Esophagus muscularis mucosa (tissue), 4 donors: Measurements from ENCODE around the gene SOWAHA. TPM values are rescaled to one million over a fixed set of nuclear protein-coding genes. Genes with fewer than 3 reads are reported as not detected.
A peak's percentile ranks its signal among the peaks of the same experiment; 100 is the strongest.

Experiments used
- DNase-seq: peaks from one replicate; pipeline ENCODE4 v3.0.0-alpha.2; 2017; ENCODE audit errors: extremely low spot score
- H3K27ac ChIP-seq, 4 donors: fragments of 200-600 bp; sonication (generic); replicated peaks in 1 of 4; 1 replicate in 3 of 4; 2 replicates in 1 of 4; pipeline ENCODE4 v1.5.1; 2016 to 2019; ENCODE audit warnings: mild to moderate bottlenecking in 1 of 4
- H3K27me3 ChIP-seq, 4 donors: fragments of 200-600 bp; sonication (generic); one replicate each; pipeline versions ENCODE4 v1.5.1 to v1.6.0; 2016 to 2019
- H3K36me3 ChIP-seq, 4 donors: fragments of 200-600 bp; sonication (generic); one replicate each; pipeline ENCODE4 v1.5.1; 2016 to 2019
- H3K4me1 ChIP-seq, 4 donors: fragments of 200-600 bp; sonication (generic); one replicate each; pipeline ENCODE4 v1.5.1; 2016 to 2019
- H3K4me3 ChIP-seq, 4 donors: fragments of 200-600 bp; sonication (generic); 1 replicate in 2 of 4; 2 replicates in 2 of 4; pipeline ENCODE4 v1.5.1; 2016 to 2019; ENCODE audit warnings: mild to moderate bottlenecking in 4 of 4, moderate library complexity in 1 of 4
- H3K9me3 ChIP-seq, 4 donors: fragments of 200-600 bp; sonication (generic); 1 replicate in 3 of 4; 2 replicates in 1 of 4; pipeline ENCODE4 v1.5.1; 2016 to 2019
- CTCF ChIP-seq, 3 experiments: fragments of 200-600 bp in 2 of 3; fragments of 450-650 bp in 1 of 3; sonication (generic) in 2 of 3; IDR thresholded peaks; one replicate each; pipeline ENCODE4 v1.5.1; 2017 to 2019; ENCODE audit warnings: antibody characterized with exemption in 3 of 3, mild to moderate bottlenecking in 2 of 3, moderate library complexity in 1 of 3
- EP300 ChIP-seq: sonication (generic); formaldehyde crosslinking; IDR thresholded peaks from one replicate; pipeline ENCODE4 v1.6.1; 2017; ENCODE audit warnings: antibody characterized with exemption
- POLR2A ChIP-seq: fragments of 450-650 bp; IDR thresholded peaks from one replicate; pipeline ENCODE4 v1.6.1; 2017; ENCODE audit warnings: antibody characterized with exemption, moderate library complexity, mild to moderate bottlenecking, low read depth
- POLR2AphosphoS5 ChIP-seq, 2 donors: sonication (generic); formaldehyde crosslinking; IDR thresholded peaks; one replicate each; pipeline ENCODE4 v1.6.1; 2017; ENCODE audit warnings: antibody characterized with exemption in 2 of 2
- WGBS: methylation state at CpG from one replicate; pipeline ENCODE4 v1.1.5; 2018; 5-methylcytosine and 5-hydroxymethylcytosine counted together
- intact Hi-C: fragments of 100-400 bp; cut with DNase I; formaldehyde crosslinking; loops from one replicate; pipeline ENCODE4 v1.15.1; 2023
- total RNA-seq, 4 donors: library from RNA; depleted of rRNA; stranded (reverse); fragments of >200 nt; gene quantifications; one replicate each; pipeline versions ENCODE4 v1.1.0 to v1.2.1, GENCODE V29; 2016

SOWAHA gene
- under 1 TPM; 0.06 to 0.83 (median 0.15) TPM for total RNA-seq

- intact Hi-C loops, result loop anchor here (10.0 kb wide), 1 partner anchor 58 kb away; no protein-coding TSS in a partner anchor
- WGBS, result 5% methylated on average over 32 of the region's 68 CpGs
- Histone ChIP-seq H3K27ac (no peak within 1 kb of the TSS), H3K27me3 (peaks cover 0 to 55% (median 33%) of the 10 kb centered on the region in 4 donors), H3K4me3 (peak within 1 kb of the TSS; percentile 47 to 55 (median 48)), H3K4me1 (peaks cover 14 to 26% (median 22%) of the 10 kb centered on the region in 4 donors), H3K36me3 (no peaks in the 10 kb centered on the region), H3K9me3 (no peaks in the 10 kb centered on the region)
- no peak for DNase-seq
- TF ChIP-seq POLR2AphosphoS5 (IDR thresholded peaks at IDR 0.05) (no peak), POLR2A (no peak), EP300 (no peak), CTCF (IDR thresholded peaks at IDR 0.05) (no peak)
Measured at GRCh38 chr5:132812781-132813598, at the start of gene SOWAHA. TSS of gene SOWAHA (plus strand) at chr5:132813302. CDS start at chr5:132813622, 320 bp downstream.

- no peak overlapping the region for H3K4me3 ChIP-seq
- peaks cover 49 to 66% (median 64%) of the 10 kb centered on the region in 4 donors for H3K36me3 ChIP-seq
- 91% methylated on average over 10 of the region's 10 CpGs for WGBS
- intact Hi-C loops, result no loop called here
- H3K27ac ChIP-seq, result no peak overlapping the region
- H3K9me3 ChIP-seq, result no peaks in the 10 kb centered on the region
- no peaks in the 10 kb centered on the region for H3K27me3 ChIP-seq
- TF ChIP-seq POLR2A (no peak), CTCF (IDR thresholded peaks at IDR 0.05) (no peak), POLR2AphosphoS5 (IDR thresholded peaks at IDR 0.05) (no peak), EP300 (no peak)
- peaks cover 26 to 35% (median 32%) of the 10 kb centered on the region in 4 donors for H3K4me1 ChIP-seq
- no peak for DNase-seq
Measured at GRCh38 chr5:132764051-132764450, 49.1 kb upstream of the SOWAHA start.

- WGBS, result 93% methylated on average over 7 of the region's 7 CpGs
- DNase-seq, result no peak
- intact Hi-C loops, result no loop called here
- Histone ChIP-seq H3K4me3 (no peak overlapping the region), H3K4me1 (peaks cover 30 to 40% (median 32%) of the 10 kb centered on the region in 4 donors), H3K27ac (no peak overlapping the region), H3K27me3 (no peaks in the 10 kb centered on the region), H3K36me3 (peaks cover 49 to 59% (median 57%) of the 10 kb centered on the region in 4 donors), H3K9me3 (no peaks in the 10 kb centered on the region)
- TF ChIP-seq POLR2A (no peak), POLR2AphosphoS5 (IDR thresholded peaks at IDR 0.05) (no peak), CTCF (IDR thresholded peaks at IDR 0.05) (no peak), EP300 (no peak)
Measured at GRCh38 chr5:132764671-132765238, 48.3 kb upstream of the SOWAHA start.

- H3K9me3 ChIP-seq, result no peaks in the 10 kb centered on the region
- intact Hi-C loops, result no loop called here
- H3K27me3 ChIP-seq, result no peaks in the 10 kb centered on the region
- H3K27ac ChIP-seq, result no peak overlapping the region
- no peak for DNase-seq
- no peak overlapping the region for H3K4me3 ChIP-seq
- peaks cover 32 to 40% (median 36%) of the 10 kb centered on the region in 4 donors for H3K4me1 ChIP-seq
- WGBS, result 84% methylated on average over 7 of the region's 12 CpGs
- TF ChIP-seq POLR2AphosphoS5 (IDR thresholded peaks at IDR 0.05), result no peak
- TF ChIP-seq POLR2A, result no peak
- no peak for TF ChIP-seq CTCF (IDR thresholded peaks at IDR 0.05)
- no peak for TF ChIP-seq EP300
- H3K36me3 ChIP-seq, result peaks cover 44 to 51% (median 50%) of the 10 kb centered on the region in 4 donors
Measured at GRCh38 chr5:132765311-132766019, 47.6 kb upstream of the SOWAHA start.
